ENCODE data around the gene ARHGAP45.

DNA sequence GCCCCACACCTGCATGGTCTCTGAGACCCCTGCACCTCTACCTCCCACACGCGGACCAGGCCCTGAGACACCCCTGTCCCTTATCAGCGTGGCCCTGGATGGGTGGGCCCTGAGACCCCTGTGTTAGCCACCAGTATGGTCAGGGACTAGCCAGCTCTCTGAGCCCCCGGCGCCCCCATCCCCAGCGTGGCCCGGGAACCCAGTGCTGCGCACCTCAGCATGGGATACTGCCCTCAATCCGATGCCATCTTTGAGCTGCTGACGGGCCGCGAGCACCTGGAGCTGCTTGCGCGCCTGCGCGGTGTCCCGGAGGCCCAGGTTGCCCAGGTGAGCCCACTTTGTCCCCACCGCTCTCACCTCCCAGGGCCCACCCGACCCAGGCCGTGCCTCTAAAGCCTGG, 5.0 kb upstream of the ARHGAP45 start:
- TF ChIP-seq, protein P1, sequence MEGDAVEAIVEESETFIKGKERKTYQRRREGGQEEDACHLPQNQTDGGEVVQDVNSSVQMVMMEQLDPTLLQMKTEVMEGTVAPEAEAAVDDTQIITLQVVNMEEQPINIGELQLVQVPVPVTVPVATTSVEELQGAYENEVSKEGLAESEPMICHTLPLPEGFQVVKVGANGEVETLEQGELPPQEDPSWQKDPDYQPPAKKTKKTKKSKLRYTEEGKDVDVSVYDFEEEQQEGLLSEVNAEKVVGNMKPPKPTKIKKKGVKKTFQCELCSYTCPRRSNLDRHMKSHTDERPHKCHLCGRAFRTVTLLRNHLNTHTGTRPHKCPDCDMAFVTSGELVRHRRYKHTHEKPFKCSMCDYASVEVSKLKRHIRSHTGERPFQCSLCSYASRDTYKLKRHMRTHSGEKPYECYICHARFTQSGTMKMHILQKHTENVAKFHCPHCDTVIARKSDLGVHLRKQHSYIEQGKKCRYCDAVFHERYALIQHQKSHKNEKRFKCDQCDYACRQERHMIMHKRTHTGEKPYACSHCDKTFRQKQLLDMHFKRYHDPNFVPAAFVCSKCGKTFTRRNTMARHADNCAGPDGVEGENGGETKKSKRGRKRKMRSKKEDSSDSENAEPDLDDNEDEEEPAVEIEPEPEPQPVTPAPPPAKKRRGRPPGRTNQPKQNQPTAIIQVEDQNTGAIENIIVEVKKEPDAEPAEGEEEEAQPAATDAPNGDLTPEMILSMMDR (IDR thresholded peaks at IDR 0.05; ENCODE audit: low read length): no peak
- no peak for TF ChIP-seq EZH2 (IDR thresholded peaks at IDR 0.05; ENCODE audit: borderline replicate concordance, low read length)

Measured in OCI-LY1 (cell line).